Activated naive CD8-positive, alpha-beta T cell treated with anti-CD3 and anti-CD28 coated beads, Interleukin-2, amount 50 U/mL, for 24 hours (primary cell): ENCODE data around the gene ALDH18A1.
"Not testable (repeated sequence)": the region's sequence is repeated elsewhere in the genome, so short reads cannot be mapped to it uniquely, and the experiment has no call there.

Source experiments
- ATAC-seq: fragments of 150-1000 bp; cut with Tn5 transposase; one replicate; pipeline ENCODE4 v1.10.0; 2021
- DNase-seq: peaks from one replicate; pipeline ENCODE4 v3.0.0; 2021
- H3K27ac Mint-ChIP-seq: one replicate; pipeline ENCODE4 v1.8.0; 2021; ENCODE audit warnings: mild to moderate bottlenecking, mixed read lengths
- H3K27me3 Mint-ChIP-seq: one replicate; pipeline ENCODE4 v1.8.0; 2021; ENCODE audit warnings: mixed read lengths
- H3K36me3 Mint-ChIP-seq: one replicate; pipeline ENCODE4 v1.8.0; 2021; ENCODE audit warnings: low read depth, mixed read lengths
- H3K4me1 Mint-ChIP-seq: one replicate; pipeline ENCODE4 v1.8.0; 2021; ENCODE audit warnings: mixed read lengths
- H3K4me3 Mint-ChIP-seq: one replicate; pipeline ENCODE4 v1.8.0; 2021; ENCODE audit warnings: mild to moderate bottlenecking, moderate library complexity, mixed read lengths
- H3K9me3 Mint-ChIP-seq: one replicate; pipeline ENCODE4 v1.8.0; 2021; ENCODE audit warnings: mixed read lengths

Gene ALDH18A1

DNA sequence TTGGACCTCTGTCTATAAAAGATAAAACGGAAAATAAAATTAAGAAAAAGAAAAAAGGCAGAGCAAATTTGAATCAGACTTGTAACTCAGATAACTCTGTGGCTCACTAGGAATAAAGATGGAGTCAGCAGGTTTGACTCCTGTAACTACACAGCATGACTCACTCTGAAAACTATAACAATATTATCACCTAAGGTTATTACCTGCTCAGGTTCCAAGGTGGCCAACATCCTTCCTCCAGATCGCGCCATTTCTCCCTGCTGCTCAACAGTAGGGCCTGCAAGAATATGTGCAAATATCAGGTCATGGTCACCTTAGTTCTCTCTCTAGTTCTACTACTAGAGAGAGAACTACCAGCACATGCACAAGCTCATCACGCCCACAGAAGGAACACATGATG lies 30.0 kb downstream of the ALDH18A1 start:
- ATAC-seq (no peak), DNase-seq (no peak)
- Mint-ChIP-seq H3K27ac (no peak overlapping the region), H3K27me3 (no peaks in the 10 kb centered on the region), H3K9me3 (no peaks in the 10 kb centered on the region), H3K36me3 (peaks cover 62% of the 10 kb centered on the region), H3K4me3 (no peak overlapping the region), H3K4me1 (no peaks in the 10 kb centered on the region)

DNA sequence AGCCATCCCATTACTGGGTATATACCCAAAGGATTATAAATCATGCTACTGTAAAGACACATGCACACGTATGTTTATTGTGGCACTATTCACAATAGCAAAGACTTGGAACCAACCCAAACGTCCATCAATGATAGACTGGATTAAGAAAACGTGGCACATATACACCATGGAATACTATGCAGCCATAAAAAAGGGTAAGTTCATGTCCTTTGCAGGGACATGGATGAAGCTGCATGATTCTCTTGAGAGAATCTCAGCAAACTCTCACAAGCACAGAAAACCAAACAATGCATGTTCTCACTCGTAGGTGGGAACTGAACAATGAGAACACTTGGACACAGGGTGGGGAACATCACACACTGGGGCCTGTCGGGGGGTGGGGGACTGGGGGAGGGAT lies 36.1 kb downstream of the ALDH18A1 start:
- H3K4me3 Mint-ChIP-seq, ATAC-seq, H3K27ac Mint-ChIP-seq, DNase-seq, H3K9me3 Mint-ChIP-seq, H3K4me1 Mint-ChIP-seq, H3K27me3 Mint-ChIP-seq: not testable (repeated sequence)
- H3K36me3 Mint-ChIP-seq: peaks cover 60% of the 10 kb centered on the region

DNA sequence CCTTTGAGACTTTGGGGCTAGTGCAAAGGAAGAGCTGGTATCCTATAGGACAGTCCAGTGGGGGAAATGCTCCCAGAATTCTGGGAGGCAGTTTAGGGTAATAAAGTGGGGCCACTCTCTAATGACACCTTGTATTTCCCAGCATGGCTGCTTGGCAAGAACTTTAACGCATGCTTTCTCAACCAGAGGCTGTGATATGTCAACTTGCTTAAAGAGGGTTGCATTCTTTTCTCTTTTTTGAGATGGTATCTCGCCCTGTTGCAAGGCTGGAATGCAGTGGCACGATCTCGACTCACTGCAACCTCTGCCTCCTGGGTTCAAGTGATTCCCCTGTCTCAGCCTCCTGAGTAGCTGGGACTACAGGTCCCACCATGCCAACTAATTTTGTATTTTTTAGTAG lies 38.4 kb downstream of the ALDH18A1 start:
- Mint-ChIP-seq H3K36me3 (peaks cover 66% of the 10 kb centered on the region), H3K27ac (no peak overlapping the region), H3K27me3 (no peaks in the 10 kb centered on the region), H3K4me1 (no peaks in the 10 kb centered on the region), H3K9me3 (no peaks in the 10 kb centered on the region), H3K4me3 (no peak overlapping the region)
- DNase-seq (no peak), ATAC-seq (no peak)

DNA sequence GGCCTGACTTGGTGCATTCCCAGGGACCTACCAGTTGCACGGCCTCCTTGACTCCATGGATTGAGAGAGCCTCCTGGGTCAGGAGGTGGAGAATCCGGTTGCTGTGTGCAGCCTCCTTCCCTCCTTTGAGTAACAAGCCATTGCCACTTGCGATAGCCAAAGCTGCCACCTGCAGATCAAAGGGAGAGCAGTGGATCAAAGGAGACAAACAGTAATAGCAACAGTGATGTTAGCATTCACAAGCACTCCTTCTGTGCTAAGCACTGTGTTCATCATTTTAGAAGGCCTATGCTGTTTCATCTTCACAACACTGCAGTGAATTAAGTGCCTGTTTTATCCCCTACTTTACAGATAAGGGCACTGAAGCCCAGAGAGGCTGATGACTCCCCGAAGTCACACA lies 40.1 kb downstream of the ALDH18A1 start:
- Mint-ChIP-seq H3K9me3 (no peaks in the 10 kb centered on the region), H3K36me3 (peaks cover 73% of the 10 kb centered on the region), H3K4me3 (no peak overlapping the region), H3K27ac (no peak overlapping the region), H3K27me3 (no peaks in the 10 kb centered on the region), H3K4me1 (no peaks in the 10 kb centered on the region)
- ATAC-seq (no peak), DNase-seq (no peak)

DNA sequence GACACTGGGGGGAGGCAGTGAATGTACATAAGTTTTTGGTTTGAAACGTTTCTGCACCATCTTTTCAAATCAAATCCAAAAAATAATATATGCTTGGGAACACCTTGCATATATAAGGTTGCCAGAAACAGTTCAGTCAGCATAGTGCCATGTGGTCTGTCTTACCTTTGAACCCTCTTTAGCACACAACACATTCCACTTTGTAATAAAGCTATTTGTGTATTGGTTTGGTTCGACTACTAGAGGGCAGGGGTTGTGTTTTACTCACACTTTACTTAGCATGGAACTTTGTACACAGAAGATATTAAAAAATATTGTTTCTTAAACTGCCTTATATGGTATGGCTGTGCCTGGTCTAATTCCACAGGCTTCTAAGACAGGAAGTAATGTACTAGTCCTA lies 43.2 kb downstream of the ALDH18A1 start:
- H3K27ac Mint-ChIP-seq: no peak overlapping the region
- no peaks in the 10 kb centered on the region for H3K27me3 Mint-ChIP-seq
- no peaks in the 10 kb centered on the region for H3K9me3 Mint-ChIP-seq
- peaks cover 65% of the 10 kb centered on the region for H3K36me3 Mint-ChIP-seq
- H3K4me3 Mint-ChIP-seq: no peak overlapping the region
- ATAC-seq (no peak), DNase-seq (no peak)
- no peaks in the 10 kb centered on the region for H3K4me1 Mint-ChIP-seq

DNA sequence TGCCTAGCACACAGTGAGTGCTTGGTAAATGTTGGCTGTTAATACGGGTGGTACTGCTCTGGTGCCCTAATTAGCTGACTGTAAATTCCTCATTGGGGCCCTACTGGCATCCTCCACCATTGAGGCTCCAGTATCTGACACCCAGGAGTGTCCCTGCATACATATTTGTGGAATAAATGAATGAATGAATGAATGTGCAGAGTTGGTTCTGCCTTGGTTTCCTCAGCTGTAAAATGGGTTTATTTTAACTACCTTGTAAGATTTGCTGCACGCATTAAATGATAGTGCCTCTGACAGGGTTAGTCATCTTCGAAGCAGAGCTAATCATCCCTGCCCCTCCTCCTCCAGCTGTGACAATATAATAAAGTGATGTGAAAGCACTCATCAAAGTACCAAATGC lies 45.8 kb downstream of the ALDH18A1 start:
- H3K27me3 Mint-ChIP-seq: no peaks in the 10 kb centered on the region
- DNase-seq (no peak), ATAC-seq (no peak)
- H3K9me3 Mint-ChIP-seq: no peaks in the 10 kb centered on the region
- H3K4me3 Mint-ChIP-seq: no peak overlapping the region
- no peaks in the 10 kb centered on the region for H3K4me1 Mint-ChIP-seq
- peaks cover 64% of the 10 kb centered on the region for H3K36me3 Mint-ChIP-seq
- H3K27ac Mint-ChIP-seq: no peak overlapping the region

DNA sequence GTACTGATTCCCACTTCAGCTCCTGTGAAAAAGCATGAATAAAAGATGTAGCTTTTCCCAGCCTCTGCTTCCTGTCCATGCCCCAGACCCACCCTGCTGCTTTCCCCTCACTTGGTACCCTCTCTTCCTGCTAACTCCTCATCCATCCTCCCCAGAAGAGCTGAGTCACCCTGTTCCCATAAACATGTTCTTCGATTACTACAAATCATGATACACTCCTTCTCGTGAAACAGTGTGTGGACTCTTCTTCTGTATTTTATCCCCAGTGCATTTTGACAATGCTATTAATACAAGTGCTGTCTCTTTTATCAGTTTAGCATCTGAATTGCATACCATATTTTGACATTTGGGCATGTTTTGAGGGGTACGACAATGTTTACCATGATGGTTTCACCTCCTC lies 49.6 kb downstream of the ALDH18A1 start:
- no peaks in the 10 kb centered on the region for H3K27me3 Mint-ChIP-seq
- ATAC-seq: no peak
- no peaks in the 10 kb centered on the region for H3K9me3 Mint-ChIP-seq
- no peaks in the 10 kb centered on the region for H3K4me1 Mint-ChIP-seq
- peaks cover 35% of the 10 kb centered on the region for H3K36me3 Mint-ChIP-seq
- no peak for DNase-seq
- no peak overlapping the region for H3K27ac Mint-ChIP-seq
- H3K4me3 Mint-ChIP-seq: no peak overlapping the region

DNA sequence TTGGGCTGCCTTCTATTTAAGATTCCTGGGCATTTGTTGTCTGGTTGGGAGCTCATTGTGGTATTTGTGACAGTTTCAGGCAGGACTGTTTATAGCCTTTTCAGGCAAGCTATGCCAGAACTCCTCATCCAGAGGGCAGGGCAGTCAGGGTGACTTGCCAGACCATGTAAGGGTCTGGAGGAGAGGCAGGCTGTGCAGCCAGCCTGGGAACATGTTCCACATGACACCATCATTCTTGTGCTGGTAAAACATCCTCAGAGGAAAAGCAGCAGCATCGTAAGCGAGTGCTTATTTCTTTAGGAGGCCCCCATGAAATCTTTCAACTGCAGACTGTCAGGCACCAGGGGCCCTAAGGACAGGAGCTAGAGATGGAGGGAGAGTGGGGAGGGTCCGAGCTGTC lies 51.3 kb downstream of the ALDH18A1 start:
- no peaks in the 10 kb centered on the region for H3K4me1 Mint-ChIP-seq
- ATAC-seq (no peak), DNase-seq (no peak)
- no peak overlapping the region for H3K4me3 Mint-ChIP-seq
- H3K27ac Mint-ChIP-seq: no peak overlapping the region
- no peaks in the 10 kb centered on the region for H3K27me3 Mint-ChIP-seq
- no peaks in the 10 kb centered on the region for H3K9me3 Mint-ChIP-seq
- peaks cover 21% of the 10 kb centered on the region for H3K36me3 Mint-ChIP-seq

DNA sequence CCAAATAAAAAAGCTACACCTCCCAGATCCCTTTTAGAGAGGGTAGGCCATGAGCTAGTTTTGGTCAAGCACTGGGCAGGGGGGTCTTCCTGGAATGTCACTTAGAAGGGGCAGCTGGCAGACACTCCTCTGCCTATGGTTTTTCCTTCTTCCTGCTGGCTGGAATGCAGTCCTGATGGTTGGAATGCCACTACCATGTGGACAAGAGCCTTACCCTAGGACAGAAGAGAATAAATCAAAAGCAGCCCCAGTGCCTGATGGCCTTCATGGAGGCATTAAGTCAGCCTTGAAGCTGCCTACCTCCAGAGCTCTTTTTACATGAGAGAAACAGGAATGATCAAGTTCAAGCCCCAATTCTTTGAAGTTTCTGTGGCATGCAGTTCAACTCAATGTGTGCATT lies 51.9 kb downstream of the ALDH18A1 start:
- Mint-ChIP-seq H3K9me3 (no peaks in the 10 kb centered on the region), H3K4me1 (no peaks in the 10 kb centered on the region), H3K27ac (no peak overlapping the region), H3K36me3 (peaks cover 18% of the 10 kb centered on the region), H3K4me3 (no peak overlapping the region), H3K27me3 (no peaks in the 10 kb centered on the region)
- DNase-seq (no peak), ATAC-seq (no peak)

DNA sequence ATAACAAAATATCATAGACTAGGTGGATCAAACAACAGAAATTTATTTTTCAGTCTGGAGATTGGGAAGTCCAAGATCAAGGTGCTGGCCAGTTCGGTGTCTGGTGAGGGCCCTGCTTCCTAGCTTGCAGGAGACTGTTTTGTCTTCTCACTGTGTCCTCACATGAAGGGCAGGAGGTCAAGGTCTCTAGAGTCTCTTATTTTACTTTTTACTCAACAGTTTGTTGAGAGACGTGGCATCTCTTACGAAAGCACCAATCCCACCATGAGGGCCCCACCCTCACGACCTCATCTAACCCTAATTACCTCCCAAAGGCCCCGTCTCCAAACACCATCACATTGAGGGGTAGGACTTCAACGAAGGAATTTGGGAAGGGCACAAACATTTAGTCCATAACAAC lies 54.1 kb downstream of the ALDH18A1 start:
- H3K4me3 Mint-ChIP-seq: no peak overlapping the region
- H3K27me3 Mint-ChIP-seq: peaks cover 1% of the 10 kb centered on the region
- ATAC-seq (no peak), DNase-seq (no peak)
- peaks cover 9% of the 10 kb centered on the region for H3K36me3 Mint-ChIP-seq
- H3K4me1 Mint-ChIP-seq: no peaks in the 10 kb centered on the region
- no peak overlapping the region for H3K27ac Mint-ChIP-seq
- H3K9me3 Mint-ChIP-seq: no peaks in the 10 kb centered on the region

DNA sequence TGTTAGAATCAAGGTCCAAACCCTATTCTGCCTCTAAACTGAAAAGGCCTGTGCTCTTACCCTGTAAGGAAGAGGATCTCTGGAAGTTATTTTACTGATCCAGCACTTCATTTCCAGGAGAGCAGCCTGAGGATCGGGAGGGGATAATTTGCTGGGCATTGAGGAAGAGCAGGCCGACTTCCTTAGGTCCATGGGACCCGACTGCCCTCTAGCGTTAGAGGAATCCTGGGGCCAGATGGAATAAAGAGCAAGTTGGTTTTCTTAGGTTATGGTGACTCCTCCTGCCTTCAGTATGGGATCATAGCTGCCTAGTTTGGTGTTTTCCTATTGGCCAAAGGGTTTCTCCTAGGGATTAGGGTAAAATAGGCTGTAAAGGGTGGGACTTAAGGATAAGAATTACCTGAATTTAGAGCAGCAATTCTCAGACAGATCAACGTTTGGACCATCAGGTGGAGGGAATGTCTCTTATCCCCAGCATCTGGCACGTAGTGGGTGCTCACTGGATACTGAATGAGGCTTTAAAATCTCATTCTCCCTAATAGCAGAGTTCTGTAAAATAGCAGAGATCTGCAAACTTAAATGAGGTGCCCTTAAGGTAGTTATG lies 55.3 kb downstream of the ALDH18A1 start:
- DNase-seq (peak; percentile 60), ATAC-seq (peak; percentile 62)
- H3K27ac Mint-ChIP-seq: no peak overlapping the region
- H3K4me3 Mint-ChIP-seq: no peak overlapping the region
- H3K4me1 Mint-ChIP-seq: no peaks in the 10 kb centered on the region
- peaks cover 2% of the 10 kb centered on the region for H3K36me3 Mint-ChIP-seq
- H3K27me3 Mint-ChIP-seq: peaks cover 4% of the 10 kb centered on the region
- H3K9me3 Mint-ChIP-seq: no peaks in the 10 kb centered on the region

DNA sequence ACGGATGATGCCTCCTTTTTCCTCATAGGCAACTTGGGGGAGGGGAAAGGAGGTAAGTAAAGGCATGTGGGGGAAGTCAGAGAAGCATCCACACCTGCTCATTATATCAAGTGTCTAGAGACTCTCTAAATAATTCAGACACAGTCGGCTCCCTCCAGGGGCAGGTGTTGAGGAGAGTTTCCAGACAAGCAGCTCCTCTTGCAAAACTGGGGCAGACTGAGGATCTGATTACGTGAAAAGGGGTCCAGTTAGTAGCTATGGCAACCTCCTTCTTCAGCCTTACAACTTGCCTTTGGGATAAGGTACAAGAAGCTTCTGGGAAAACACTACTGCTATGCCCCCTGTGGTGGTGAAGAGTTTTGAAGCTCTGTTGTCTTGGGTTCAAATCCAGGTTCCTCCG lies 56.4 kb downstream of the ALDH18A1 start:
- Mint-ChIP-seq H3K36me3 (no peaks in the 10 kb centered on the region), H3K9me3 (no peaks in the 10 kb centered on the region), H3K27ac (no peak overlapping the region), H3K27me3 (peaks cover 7% of the 10 kb centered on the region), H3K4me1 (no peaks in the 10 kb centered on the region), H3K4me3 (no peak overlapping the region)
- DNase-seq (no peak), ATAC-seq (no peak)

DNA sequence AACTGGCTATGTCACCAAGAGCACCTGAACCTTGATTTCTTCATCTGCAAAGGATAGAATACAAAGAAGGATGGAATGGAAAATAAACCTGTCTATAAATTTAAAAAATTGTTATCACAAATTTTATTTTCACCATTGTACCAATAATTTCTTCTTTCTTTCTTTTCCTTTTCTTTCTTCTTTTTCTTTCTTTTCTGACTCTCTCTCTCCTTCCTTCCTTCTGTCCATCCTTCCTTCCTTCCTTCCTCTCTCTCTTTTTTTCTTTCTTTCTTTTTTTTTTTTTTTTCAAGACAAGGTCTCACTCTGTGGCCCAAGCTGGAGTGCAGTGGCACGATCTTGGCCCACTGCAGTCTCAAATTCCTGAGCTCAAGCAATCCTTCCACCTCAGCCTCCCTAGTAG lies 58.7 kb downstream of the ALDH18A1 start:
- H3K9me3 Mint-ChIP-seq: no peaks in the 10 kb centered on the region
- no peak overlapping the region for H3K4me3 Mint-ChIP-seq
- DNase-seq: no peak
- no peaks in the 10 kb centered on the region for H3K36me3 Mint-ChIP-seq
- ATAC-seq: no peak
- no peaks in the 10 kb centered on the region for H3K4me1 Mint-ChIP-seq
- peaks cover 7% of the 10 kb centered on the region for H3K27me3 Mint-ChIP-seq
- H3K27ac Mint-ChIP-seq: no peak overlapping the region

DNA sequence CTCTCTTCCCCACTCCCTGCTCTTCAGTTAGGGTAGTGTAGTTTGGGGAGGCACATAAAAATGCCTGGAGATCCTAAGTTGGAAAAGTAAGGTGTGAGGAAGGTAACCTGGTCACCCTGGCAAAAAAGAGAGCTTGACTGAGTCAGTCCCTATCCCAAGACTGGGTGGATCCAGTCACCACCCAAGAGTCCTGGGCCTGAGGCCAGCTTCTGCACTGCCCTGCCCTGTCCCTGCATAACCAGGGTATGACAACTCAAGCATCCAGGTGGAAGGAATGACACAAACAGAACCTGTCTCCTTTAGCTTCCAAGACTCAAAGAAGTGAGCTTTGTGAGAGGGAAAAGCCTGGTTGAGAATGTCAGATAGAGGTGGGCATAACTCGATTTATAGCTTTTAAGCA lies 68.5 kb downstream of the ALDH18A1 start:
- ATAC-seq (no peak), DNase-seq (no peak)
- Mint-ChIP-seq H3K9me3 (no peaks in the 10 kb centered on the region), H3K36me3 (no peaks in the 10 kb centered on the region), H3K27me3 (peaks cover 3% of the 10 kb centered on the region), H3K27ac (no peak overlapping the region), H3K4me1 (no peaks in the 10 kb centered on the region), H3K4me3 (no peak overlapping the region)

DNA sequence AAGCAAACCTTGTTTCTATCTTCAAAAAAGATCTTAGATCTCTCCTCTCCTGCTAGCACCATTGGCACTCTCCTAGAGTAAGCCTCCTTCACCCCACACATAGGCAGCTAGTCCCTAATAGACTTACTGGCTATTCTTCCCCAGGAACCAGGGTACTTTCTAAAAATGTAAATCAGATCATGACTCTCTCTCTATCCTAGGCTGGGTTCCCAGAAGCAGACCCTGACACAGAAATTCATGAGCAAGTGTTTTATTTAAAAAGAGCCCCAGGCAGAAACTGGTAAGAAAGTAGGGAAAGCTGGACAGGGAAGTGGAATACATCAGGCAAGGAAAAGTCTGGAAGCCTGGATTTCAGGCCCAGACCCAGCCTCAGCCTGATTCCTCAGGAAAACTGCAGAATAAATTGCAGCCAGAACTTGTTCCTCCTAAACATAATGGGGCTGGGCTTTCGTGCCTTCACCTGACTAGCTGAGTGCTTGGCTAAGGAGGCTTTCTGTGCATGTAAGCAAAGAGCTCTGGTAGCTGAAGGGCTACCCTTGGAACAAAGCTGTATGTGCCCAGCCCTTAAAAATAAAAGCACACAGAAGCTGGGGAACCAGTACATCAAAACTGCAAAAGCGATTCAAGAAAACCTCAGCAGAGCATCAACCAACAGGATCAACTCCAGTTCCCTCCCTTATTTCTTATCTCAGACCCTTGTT lies 76.5 kb downstream of the ALDH18A1 start:
- DNase-seq: no peak
- no peak for ATAC-seq
- H3K27ac Mint-ChIP-seq: no peak overlapping the region

DNA sequence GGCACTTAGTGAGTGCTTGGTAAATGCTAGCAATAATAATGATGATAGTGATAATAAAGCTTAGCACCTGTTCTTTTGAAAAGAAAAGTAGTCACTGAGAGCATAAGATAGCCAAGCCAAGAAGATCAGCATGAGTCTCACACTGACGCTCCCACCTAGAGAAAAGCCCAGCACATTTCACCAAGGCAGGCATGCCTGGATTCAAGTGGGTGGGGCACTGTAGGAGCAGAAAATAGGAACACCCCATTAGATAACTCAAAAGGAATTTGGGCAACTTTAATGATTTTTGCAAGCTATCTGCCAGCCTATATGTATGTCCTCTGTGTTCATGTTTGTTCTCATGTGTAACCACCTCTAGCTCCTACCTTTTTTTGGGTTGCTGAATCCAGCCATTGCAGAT lies 77.2 kb downstream of the ALDH18A1 start:
- no peak overlapping the region for H3K4me3 Mint-ChIP-seq
- peaks cover 22% of the 10 kb centered on the region for H3K27me3 Mint-ChIP-seq
- ATAC-seq: no peak
- H3K36me3 Mint-ChIP-seq: no peaks in the 10 kb centered on the region
- H3K4me1 Mint-ChIP-seq: no peaks in the 10 kb centered on the region
- H3K27ac Mint-ChIP-seq: no peak overlapping the region
- H3K9me3 Mint-ChIP-seq: no peaks in the 10 kb centered on the region
- DNase-seq: no peak

More for the DNA sequence above, 76.5 kb downstream of the ALDH18A1 start:
- Mint-ChIP-seq H3K4me1 (no peaks in the 10 kb centered on the region), H3K36me3 (no peaks in the 10 kb centered on the region), H3K9me3 (no peaks in the 10 kb centered on the region), H3K4me3 (no peak overlapping the region), H3K27me3 (peaks cover 22% of the 10 kb centered on the region)
